Stimulated activated naive CD8-positive, alpha-beta T cell treated with anti-CD3 and anti-CD28 coated beads, Interleukin-15, amount 100 ng/mL, for 72 hours (primary cell): ENCODE results near the gene PTPRD.

Source experiments
- ATAC-seq: fragments of 150-1000 bp; cut with Tn5 transposase; 2 replicates; pipeline ENCODE4 v1.10.0; 2021; ENCODE audit warnings: mild to moderate bottlenecking, moderate library complexity
- DNase-seq, 2 donors: peaks; one replicate each; pipeline ENCODE4 v3.0.0; 2021 to 2022
- H3K27ac Mint-ChIP-seq, 2 donors: one replicate each; pipeline ENCODE4 v1.8.0; 2022; ENCODE audit warnings: mild to moderate bottlenecking in 2 of 2, mixed read lengths in 2 of 2, moderate library complexity in 2 of 2
- H3K27me3 Mint-ChIP-seq: one replicate; pipeline ENCODE4 v1.8.0; 2022; ENCODE audit warnings: mixed read lengths
- H3K4me1 Mint-ChIP-seq: one replicate; pipeline ENCODE4 v1.8.0; 2022; ENCODE audit warnings: mild to moderate bottlenecking, mixed read lengths
- H3K4me3 Mint-ChIP-seq, 2 donors: one replicate each; pipeline ENCODE4 v1.8.0; 2022; ENCODE audit warnings: mild to moderate bottlenecking in 2 of 2, mixed read lengths in 2 of 2, moderate library complexity in 1 of 2
- H3K9me3 Mint-ChIP-seq, 2 donors: one replicate each; pipeline ENCODE4 v1.8.0; 2022; ENCODE audit warnings: mixed read lengths in 2 of 2

Gene PTPRD

GRCh38 chr9:8655071-8655470 is 1957.7 kb downstream of the PTPRD start:
- H3K9me3 Mint-ChIP-seq, result no peaks in the 10 kb centered on the region
- no peaks in the 10 kb centered on the region for H3K4me1 Mint-ChIP-seq
- H3K27me3 Mint-ChIP-seq, result no peaks in the 10 kb centered on the region
- ATAC-seq (no peak), DNase-seq (no peak)
- no peak overlapping the region for H3K4me3 Mint-ChIP-seq
- no peak overlapping the region for H3K27ac Mint-ChIP-seq

- no peak overlapping the region for H3K4me3 Mint-ChIP-seq
- no peak for DNase-seq
- no peak for ATAC-seq
These were observed 1958.9 kb downstream of the PTPRD start for GRCh38 chr9:8653855-8654254.

GRCh38 chr9:8653111-8653510 is 1959.7 kb downstream of the PTPRD start:
- Mint-ChIP-seq H3K27ac (no peak overlapping the region), H3K4me1 (no peaks in the 10 kb centered on the region), H3K4me3 (no peak overlapping the region), H3K9me3 (no peaks in the 10 kb centered on the region), H3K27me3 (no peaks in the 10 kb centered on the region)
- DNase-seq (no peak), ATAC-seq (no peak)

More at GRCh38 chr9:8653855-8654254, 1958.9 kb downstream of the PTPRD start:
- Mint-ChIP-seq H3K4me1 (no peaks in the 10 kb centered on the region), H3K27ac (no peak overlapping the region), H3K27me3 (no peaks in the 10 kb centered on the region), H3K9me3 (no peaks in the 10 kb centered on the region)

- Mint-ChIP-seq H3K4me1 (no peaks in the 10 kb centered on the region), H3K4me3 (no peak overlapping the region), H3K9me3 (no peaks in the 10 kb centered on the region), H3K27ac (no peak overlapping the region), H3K27me3 (no peaks in the 10 kb centered on the region)
- ATAC-seq (no peak), DNase-seq (no peak)
These were observed 1960.5 kb downstream of the PTPRD start for GRCh38 chr9:8652255-8652654.

- ATAC-seq (no peak), DNase-seq (no peak)
- no peak overlapping the region for H3K27ac Mint-ChIP-seq
- H3K27me3 Mint-ChIP-seq, result no peaks in the 10 kb centered on the region
- H3K9me3 Mint-ChIP-seq, result no peaks in the 10 kb centered on the region
- H3K4me3 Mint-ChIP-seq, result no peak overlapping the region
- no peaks in the 10 kb centered on the region for H3K4me1 Mint-ChIP-seq
These were observed 1961.0 kb downstream of the PTPRD start for GRCh38 chr9:8651846-8652215.

DNA sequence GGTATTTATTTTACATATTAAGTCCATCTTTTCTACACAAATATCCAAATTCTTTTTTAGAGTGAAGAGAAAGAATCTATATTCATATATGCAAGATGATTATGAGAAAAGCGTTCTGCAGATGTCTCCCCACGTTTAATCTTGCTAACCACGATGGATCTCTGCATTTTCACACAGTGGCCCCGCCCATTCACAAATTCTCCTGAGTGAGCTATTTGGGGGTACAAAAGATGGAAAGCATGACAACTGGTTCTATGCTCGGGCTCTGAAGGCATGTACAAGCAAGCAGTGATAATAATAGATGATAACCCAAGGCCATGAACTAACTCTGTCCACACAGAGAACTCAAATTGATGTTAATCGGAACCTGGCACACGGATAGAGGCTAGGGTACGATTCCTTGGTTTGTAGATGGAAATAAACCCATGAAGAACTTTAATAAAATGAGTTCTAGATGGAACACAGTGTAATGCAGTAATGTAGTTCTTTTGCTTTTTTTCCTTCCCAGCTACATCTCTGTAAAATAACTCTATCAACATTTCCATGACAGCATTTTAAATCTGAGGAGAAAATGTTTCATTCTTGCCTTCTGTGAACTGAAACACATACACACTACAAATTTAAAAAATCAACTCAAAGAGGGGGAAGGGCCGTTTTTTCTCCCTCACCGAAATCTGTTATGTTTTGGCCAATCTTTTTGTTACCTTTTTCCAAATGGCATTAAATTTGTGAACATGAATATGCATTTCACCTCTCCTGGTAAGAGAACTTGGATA is 1961.5 kb downstream of the PTPRD start:
- DNase-seq, result no peak
- no peaks in the 10 kb centered on the region for H3K4me1 Mint-ChIP-seq
- H3K27me3 Mint-ChIP-seq, result no peaks in the 10 kb centered on the region
- no peak for ATAC-seq
- no peaks in the 10 kb centered on the region for H3K9me3 Mint-ChIP-seq
- H3K4me3 Mint-ChIP-seq, result no peak overlapping the region
- no peak overlapping the region for H3K27ac Mint-ChIP-seq

GRCh38 chr9:8649807-8650206 is 1963.0 kb downstream of the PTPRD start:
- Mint-ChIP-seq H3K27me3 (no peaks in the 10 kb centered on the region), H3K27ac (no peak overlapping the region), H3K9me3 (no peaks in the 10 kb centered on the region), H3K4me3 (no peak overlapping the region), H3K4me1 (no peaks in the 10 kb centered on the region)
- DNase-seq (no peak), ATAC-seq (no peak)

GRCh38 chr9:8649160-8649559 is 1963.6 kb downstream of the PTPRD start:
- no peak overlapping the region for H3K27ac Mint-ChIP-seq
- DNase-seq (no peak), ATAC-seq (peak; percentile 74)
- H3K27me3 Mint-ChIP-seq, result no peaks in the 10 kb centered on the region
- no peak overlapping the region for H3K4me3 Mint-ChIP-seq
- no peaks in the 10 kb centered on the region for H3K4me1 Mint-ChIP-seq
- H3K9me3 Mint-ChIP-seq, result no peaks in the 10 kb centered on the region

GRCh38 chr9:8648271-8648845 is 1964.4 kb downstream of the PTPRD start:
- DNase-seq (no peak), ATAC-seq (no peak)
- no peaks in the 10 kb centered on the region for H3K9me3 Mint-ChIP-seq
- H3K27ac Mint-ChIP-seq, result no peak overlapping the region
- no peak overlapping the region for H3K4me3 Mint-ChIP-seq
- H3K27me3 Mint-ChIP-seq, result no peaks in the 10 kb centered on the region
- no peaks in the 10 kb centered on the region for H3K4me1 Mint-ChIP-seq

- no peak for ATAC-seq
- H3K27ac Mint-ChIP-seq, result no peak overlapping the region
- no peak overlapping the region for H3K4me3 Mint-ChIP-seq
- DNase-seq, result no peak
- no peaks in the 10 kb centered on the region for H3K9me3 Mint-ChIP-seq
- H3K27me3 Mint-ChIP-seq, result no peaks in the 10 kb centered on the region
- H3K4me1 Mint-ChIP-seq, result no peaks in the 10 kb centered on the region
These were observed 1965.0 kb downstream of the PTPRD start for GRCh38 chr9:8647824-8648223.

DNA sequence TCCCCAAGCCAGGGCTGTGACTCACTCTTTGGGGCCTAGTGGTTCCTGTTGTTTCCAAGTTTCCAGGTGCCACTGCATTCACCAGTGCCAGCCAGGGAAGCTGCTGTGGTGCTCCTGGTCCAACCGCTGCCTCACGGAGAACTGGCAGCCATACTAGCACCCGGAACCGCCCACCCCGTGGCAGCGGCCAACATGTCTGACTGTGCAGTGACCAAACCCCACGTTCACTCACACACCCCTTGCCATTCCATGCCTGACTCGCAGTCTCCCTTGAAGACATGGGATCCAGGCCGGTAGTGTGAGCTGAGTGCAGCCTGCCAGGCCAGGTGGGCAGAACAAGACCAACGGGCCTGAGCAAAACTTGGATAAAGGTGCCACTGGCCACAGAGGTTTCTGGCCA is 1968.2 kb downstream of the PTPRD start:
- no peaks in the 10 kb centered on the region for H3K4me1 Mint-ChIP-seq
- no peak for DNase-seq
- H3K27ac Mint-ChIP-seq, result no peak overlapping the region
- no peaks in the 10 kb centered on the region for H3K9me3 Mint-ChIP-seq
- ATAC-seq, result no peak
- no peaks in the 10 kb centered on the region for H3K27me3 Mint-ChIP-seq
- H3K4me3 Mint-ChIP-seq, result no peak overlapping the region

DNA sequence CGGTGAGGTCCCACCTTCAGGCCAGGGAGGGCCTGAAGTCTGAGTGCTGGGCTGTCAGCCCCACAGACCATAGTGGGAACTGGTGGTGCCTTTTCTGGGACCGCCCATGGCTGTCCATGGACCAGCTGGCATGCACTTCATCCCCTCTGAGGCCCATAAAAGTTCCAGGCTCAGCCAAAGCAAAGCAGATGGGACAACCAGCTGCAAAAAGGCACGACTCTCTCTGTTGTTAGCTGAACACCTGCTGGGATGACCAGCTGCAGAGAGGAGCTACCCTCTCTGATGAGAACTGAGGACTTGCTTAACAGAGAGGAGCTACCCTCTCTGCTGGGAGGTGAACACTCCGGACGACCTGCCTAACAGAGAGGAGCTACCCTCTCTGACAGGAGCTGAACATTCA is 1968.9 kb downstream of the PTPRD start:
- H3K4me3 Mint-ChIP-seq, result no peak overlapping the region
- H3K9me3 Mint-ChIP-seq, result no peaks in the 10 kb centered on the region
- no peak overlapping the region for H3K27ac Mint-ChIP-seq
- DNase-seq (no peak), ATAC-seq (peak; percentile 23)
- H3K4me1 Mint-ChIP-seq, result no peaks in the 10 kb centered on the region
- H3K27me3 Mint-ChIP-seq, result no peaks in the 10 kb centered on the region

DNA sequence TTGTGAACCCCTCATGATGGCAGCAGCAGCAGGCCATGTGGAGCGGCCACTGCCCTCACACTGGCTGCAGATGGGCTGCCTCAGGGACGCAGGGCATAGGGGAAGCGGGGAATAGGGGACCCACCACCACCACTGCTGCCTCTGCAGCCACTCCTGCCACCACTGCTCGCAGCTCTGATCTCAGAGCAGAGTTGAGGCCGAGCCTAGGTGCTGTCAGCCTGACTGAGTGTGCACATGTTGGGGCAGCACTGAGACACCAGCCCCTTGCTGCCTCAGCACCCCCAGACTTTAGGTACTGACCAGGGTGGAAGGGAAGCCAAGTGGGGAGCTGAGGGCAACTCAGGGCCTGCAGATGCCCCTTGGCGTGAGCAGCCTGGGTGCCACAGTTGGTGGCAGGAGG is 1969.3 kb downstream of the PTPRD start:
- H3K27ac Mint-ChIP-seq, result no peak overlapping the region
- H3K27me3 Mint-ChIP-seq, result no peaks in the 10 kb centered on the region
- H3K9me3 Mint-ChIP-seq, result no peaks in the 10 kb centered on the region
- H3K4me1 Mint-ChIP-seq, result no peaks in the 10 kb centered on the region
- peak; percentile 40 for ATAC-seq
- no peak overlapping the region for H3K4me3 Mint-ChIP-seq
- DNase-seq, result no peak

DNA sequence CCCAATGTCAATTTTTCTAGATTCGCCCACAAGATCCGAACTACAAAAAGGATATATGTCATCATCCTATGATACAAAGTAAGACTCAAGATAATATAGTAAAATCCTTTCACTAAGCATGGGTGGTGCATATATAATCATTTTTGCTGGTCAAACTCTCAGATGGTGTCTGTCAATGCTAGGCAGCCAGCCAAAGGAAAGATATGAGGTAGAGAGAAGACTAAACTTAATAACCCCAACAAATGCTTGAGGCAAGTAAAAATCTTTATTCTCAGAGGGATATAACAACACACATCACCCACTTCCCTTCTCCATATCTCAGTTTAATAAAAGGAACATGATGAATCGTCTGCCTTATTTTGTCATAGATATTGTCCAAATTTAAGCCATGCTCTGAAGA is 1972.0 kb downstream of the PTPRD start:
- no peak for ATAC-seq
- no peaks in the 10 kb centered on the region for H3K27me3 Mint-ChIP-seq
- H3K4me3 Mint-ChIP-seq, result no peak overlapping the region
- DNase-seq, result no peak
- no peak overlapping the region for H3K27ac Mint-ChIP-seq
- H3K9me3 Mint-ChIP-seq, result no peaks in the 10 kb centered on the region
- H3K4me1 Mint-ChIP-seq, result no peaks in the 10 kb centered on the region

GRCh38 chr9:8637626-8638025 is 1975.2 kb downstream of the PTPRD start:
- no peaks in the 10 kb centered on the region for H3K4me1 Mint-ChIP-seq
- no peak overlapping the region for H3K4me3 Mint-ChIP-seq
- H3K27me3 Mint-ChIP-seq, result no peaks in the 10 kb centered on the region
- H3K27ac Mint-ChIP-seq, result no peak overlapping the region
- ATAC-seq, result no peak
- no peak for DNase-seq
- H3K9me3 Mint-ChIP-seq, result no peaks in the 10 kb centered on the region

DNA sequence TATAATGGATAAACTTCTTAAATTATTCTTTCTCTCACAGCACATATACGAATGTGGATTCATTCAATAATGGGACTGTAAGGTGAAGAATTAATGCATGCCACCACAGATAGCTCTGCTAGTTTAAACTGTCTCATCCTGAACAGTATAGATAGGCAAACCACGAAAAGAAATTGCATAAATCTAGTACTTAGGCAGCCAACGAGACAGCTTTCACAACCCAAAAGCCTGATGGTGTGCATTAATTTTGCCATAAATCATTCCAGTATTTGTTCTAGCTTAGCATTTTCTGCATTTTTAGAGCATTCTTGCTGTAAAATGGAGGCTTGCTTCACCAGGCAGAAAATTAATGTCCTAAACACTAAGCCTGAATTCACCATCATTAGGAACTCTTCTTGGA is 1979.0 kb downstream of the PTPRD start:
- no peaks in the 10 kb centered on the region for H3K9me3 Mint-ChIP-seq
- no peak overlapping the region for H3K4me3 Mint-ChIP-seq
- H3K4me1 Mint-ChIP-seq, result no peaks in the 10 kb centered on the region
- no peak overlapping the region for H3K27ac Mint-ChIP-seq
- no peaks in the 10 kb centered on the region for H3K27me3 Mint-ChIP-seq
- ATAC-seq (no peak), DNase-seq (no peak)

- Mint-ChIP-seq H3K4me1 (no peaks in the 10 kb centered on the region), H3K4me3 (no peak overlapping the region), H3K27me3 (no peaks in the 10 kb centered on the region), H3K27ac (no peak overlapping the region), H3K9me3 (no peaks in the 10 kb centered on the region)
- ATAC-seq (no peak), DNase-seq (no peak)
These were observed 1980.3 kb downstream of the PTPRD start for GRCh38 chr9:8632493-8632892.
